Measurements from ENCODE around the gene SKAP1.

SKAP1 gene

GRCh38 chr17:48244814-48245213, 185.2 kb downstream of the SKAP1 start:
- no peak for DNase-seq (ENCODE audit: low read depth in 1 of 2, low spot score in 1 of 2)
- no peak for TF ChIP-seq JUND (IDR thresholded peaks at IDR 0.05; ENCODE audit: low read depth)
- in situ Hi-C loops (cut with HindIII; ENCODE audit: low pct_unique_long_range_greater_than_20kb, low sequenced_read_pairs), result no loop called here

- DNase-seq (ENCODE audit: low read depth in 1 of 2, low spot score in 1 of 2), result peak in 1 of 2 experiments; percentile 41
- TF ChIP-seq JUND (IDR thresholded peaks at IDR 0.05; ENCODE audit: low read depth), result no peak
- in situ Hi-C loops (cut with HindIII; ENCODE audit: low pct_unique_long_range_greater_than_20kb, low sequenced_read_pairs), result no loop called here
Observed at GRCh38 chr17:48244121-48244711, 185.8 kb downstream of the SKAP1 start.

DNA sequence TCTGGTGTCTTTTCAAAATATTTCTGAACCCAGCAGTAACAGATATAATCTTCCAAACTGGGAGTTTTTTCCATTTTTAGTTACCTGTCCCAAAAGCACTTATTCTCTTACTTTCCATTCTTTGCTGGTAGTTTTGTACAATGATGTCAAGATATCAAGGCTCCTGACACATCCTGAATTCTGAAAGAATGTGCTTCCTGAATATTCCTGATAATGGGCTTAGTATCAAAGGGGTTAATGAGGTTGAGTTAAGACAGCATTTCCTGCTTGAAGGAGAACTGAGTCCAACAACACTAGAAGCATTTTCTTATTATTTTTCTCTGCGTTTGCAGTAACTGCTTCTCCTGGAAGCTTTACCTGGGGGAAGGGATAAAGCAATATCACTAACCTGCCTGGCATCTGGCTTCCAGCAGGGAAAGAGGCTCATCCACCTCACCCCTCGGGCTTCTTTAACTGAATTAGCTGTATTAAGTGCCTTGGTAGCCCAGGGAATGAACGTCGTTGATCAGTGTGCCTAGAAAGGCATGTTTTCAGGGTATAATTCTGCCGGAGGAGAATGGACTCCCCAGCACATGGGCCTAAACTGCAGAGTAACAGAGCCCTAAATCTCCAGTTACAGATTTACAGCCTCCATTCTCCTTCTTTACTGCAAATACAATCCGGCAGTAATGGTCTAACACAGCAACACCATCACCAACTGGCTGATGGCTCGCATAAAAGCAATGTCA, 188.1 kb downstream of the SKAP1 start:
- in situ Hi-C loops (cut with HindIII; ENCODE audit: low pct_unique_long_range_greater_than_20kb, low sequenced_read_pairs), result no loop called here
- no peak for DNase-seq (ENCODE audit: low read depth in 1 of 2, low spot score in 1 of 2)
- no peak for TF ChIP-seq JUND (IDR thresholded peaks at IDR 0.05; ENCODE audit: low read depth)

DNA sequence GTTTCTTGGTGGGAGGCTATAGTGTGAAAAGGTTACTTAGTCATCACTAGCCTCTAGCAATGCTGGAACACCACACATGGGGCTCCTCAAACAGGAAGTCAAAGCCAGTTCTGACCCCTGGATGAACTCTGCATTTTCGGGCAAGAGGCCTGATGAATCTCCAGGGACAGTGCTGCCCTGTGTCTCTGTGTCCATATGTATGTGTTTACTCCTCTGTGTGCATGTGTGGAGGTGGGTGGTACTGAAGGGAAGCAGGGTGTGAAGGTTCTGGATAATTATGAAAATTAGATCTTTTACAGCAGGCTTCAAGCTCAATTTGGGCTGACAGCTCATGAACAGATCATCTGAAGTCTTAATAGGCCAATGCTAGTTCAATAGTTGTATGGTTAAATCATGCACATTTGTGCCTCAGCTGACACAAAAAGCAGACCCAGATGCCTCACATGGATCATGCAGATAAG, 188.9 kb downstream of the SKAP1 start:
- peak in 1 of 2 experiments; percentile 43 for DNase-seq (ENCODE audit: low read depth in 1 of 2, low spot score in 1 of 2)
- in situ Hi-C loops (cut with HindIII; ENCODE audit: low pct_unique_long_range_greater_than_20kb, low sequenced_read_pairs), result no loop called here
- TF ChIP-seq JUND (IDR thresholded peaks at IDR 0.05; ENCODE audit: low read depth), result no peak

GRCh38 chr17:48240562-48241130, 189.4 kb downstream of the SKAP1 start:
- DNase-seq (ENCODE audit: low read depth in 1 of 2, low spot score in 1 of 2), result no peak
- in situ Hi-C loops (cut with HindIII; ENCODE audit: low pct_unique_long_range_greater_than_20kb, low sequenced_read_pairs), result no loop called here
- no peak for TF ChIP-seq JUND (IDR thresholded peaks at IDR 0.05; ENCODE audit: low read depth)

DNA sequence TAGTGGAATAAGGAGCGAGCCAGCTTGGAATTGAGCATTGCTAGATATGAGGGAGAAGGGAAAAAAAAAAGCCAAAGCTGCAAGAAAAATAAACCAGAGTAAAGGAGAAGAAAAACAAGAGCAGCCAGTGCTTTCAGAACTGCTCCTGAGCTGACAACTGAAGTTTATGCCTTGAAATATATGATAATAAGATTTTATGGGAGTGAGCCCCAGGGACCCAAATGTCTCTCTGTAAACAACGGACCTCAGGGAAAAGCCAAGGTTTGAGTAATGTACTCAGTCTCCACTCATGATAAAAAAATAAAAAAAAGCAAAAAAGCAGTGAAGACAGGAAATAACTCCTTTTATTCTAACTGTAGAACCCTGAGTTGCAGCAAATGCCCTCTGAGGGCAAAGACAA, 189.9 kb downstream of the SKAP1 start:
- DNase-seq (ENCODE audit: low read depth in 1 of 2, low spot score in 1 of 2), result no peak
- in situ Hi-C loops (cut with HindIII; ENCODE audit: low pct_unique_long_range_greater_than_20kb, low sequenced_read_pairs), result no loop called here
- TF ChIP-seq JUND (IDR thresholded peaks at IDR 0.05; ENCODE audit: low read depth), result no peak

DNA sequence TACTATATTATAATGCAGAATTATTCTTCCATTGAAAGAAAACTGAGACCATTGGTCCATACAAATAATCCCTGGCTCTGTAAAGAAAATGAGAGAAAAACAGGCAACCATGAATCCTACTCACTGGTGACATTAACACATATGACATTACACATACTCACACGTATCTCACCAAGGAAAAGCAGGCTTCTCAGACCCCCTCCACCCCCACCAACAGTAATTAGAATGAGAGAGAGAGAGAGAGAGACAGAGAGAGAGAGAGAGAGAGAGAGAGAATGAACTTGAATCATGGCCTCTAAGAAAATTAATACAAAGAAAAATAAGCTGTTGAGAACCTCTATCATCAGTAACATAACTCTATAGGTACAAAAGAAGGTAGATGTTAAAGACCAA, 190.4 kb downstream of the SKAP1 start:
- DNase-seq (ENCODE audit: low read depth in 1 of 2, low spot score in 1 of 2), result no peak
- in situ Hi-C loops (cut with HindIII; ENCODE audit: low pct_unique_long_range_greater_than_20kb, low sequenced_read_pairs), result no loop called here
- no peak for TF ChIP-seq JUND (IDR thresholded peaks at IDR 0.05; ENCODE audit: low read depth)

DNA sequence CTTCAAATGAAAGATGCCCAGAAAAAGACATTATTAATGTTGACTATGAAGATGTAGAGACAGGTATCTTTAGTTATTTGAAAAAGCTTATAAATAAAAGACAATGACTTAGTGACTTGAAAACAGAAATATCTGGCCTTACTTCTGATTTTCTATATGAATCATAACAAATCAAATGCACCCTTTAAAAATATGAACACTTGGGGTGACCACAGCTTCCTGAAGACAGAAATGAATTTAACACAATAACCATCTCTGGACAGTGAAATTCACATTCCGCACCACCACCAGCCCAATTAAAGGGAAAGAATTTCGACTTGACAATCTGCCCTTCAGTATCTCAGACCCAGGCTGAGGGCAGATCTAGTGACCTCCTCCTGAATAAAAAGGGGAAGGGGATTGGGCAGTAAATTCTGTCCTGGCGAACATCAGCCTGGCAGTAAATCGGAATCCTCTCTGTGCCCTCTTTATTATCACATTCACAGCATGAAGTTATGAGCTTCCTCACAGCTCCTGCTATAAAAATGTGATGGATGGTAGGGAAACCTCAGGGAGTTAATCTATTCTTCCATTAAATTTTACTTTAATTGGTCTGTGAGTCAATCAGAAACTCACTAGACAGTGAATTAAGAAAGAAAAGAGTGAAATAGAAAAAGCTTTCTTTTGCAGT, 190.9 kb downstream of the SKAP1 start:
- in situ Hi-C loops (cut with HindIII; ENCODE audit: low pct_unique_long_range_greater_than_20kb, low sequenced_read_pairs), result no loop called here
- no peak for DNase-seq (ENCODE audit: low read depth in 1 of 2, low spot score in 1 of 2)
- TF ChIP-seq JUND (IDR thresholded peaks at IDR 0.05; ENCODE audit: low read depth), result no peak

GRCh38 chr17:48237456-48237855, 192.6 kb downstream of the SKAP1 start:
- TF ChIP-seq JUND (IDR thresholded peaks at IDR 0.05; ENCODE audit: low read depth), result no peak
- in situ Hi-C loops (cut with HindIII; ENCODE audit: low pct_unique_long_range_greater_than_20kb, low sequenced_read_pairs), result no loop called here
- no peak for DNase-seq (ENCODE audit: low read depth in 1 of 2, low spot score in 1 of 2)

DNA sequence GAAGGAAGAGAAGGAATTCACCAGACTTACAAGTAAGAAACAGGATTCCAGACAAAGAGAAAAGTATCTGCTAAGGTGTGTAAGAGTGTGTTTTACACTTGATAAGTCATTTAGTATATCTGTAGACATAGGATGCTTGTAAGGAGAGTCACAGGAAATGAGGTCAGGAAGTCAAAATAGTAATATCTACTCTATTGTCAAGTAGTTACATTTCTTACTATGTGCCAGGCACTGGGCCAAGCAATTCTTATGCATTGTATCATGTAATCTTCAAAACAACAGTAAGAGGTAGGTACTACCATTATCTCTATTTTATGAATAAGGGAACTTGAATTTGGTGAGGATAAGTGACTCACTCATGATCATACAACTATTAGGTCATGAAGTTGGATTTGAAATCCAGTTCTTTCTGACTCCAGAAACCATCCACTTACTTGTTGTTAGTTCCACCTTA, 193.3 kb downstream of the SKAP1 start:
- in situ Hi-C loops (cut with HindIII; ENCODE audit: low pct_unique_long_range_greater_than_20kb, low sequenced_read_pairs), result no loop called here
- TF ChIP-seq JUND (IDR thresholded peaks at IDR 0.05; ENCODE audit: low read depth), result no peak
- DNase-seq (ENCODE audit: low read depth in 1 of 2, low spot score in 1 of 2), result no peak

DNA sequence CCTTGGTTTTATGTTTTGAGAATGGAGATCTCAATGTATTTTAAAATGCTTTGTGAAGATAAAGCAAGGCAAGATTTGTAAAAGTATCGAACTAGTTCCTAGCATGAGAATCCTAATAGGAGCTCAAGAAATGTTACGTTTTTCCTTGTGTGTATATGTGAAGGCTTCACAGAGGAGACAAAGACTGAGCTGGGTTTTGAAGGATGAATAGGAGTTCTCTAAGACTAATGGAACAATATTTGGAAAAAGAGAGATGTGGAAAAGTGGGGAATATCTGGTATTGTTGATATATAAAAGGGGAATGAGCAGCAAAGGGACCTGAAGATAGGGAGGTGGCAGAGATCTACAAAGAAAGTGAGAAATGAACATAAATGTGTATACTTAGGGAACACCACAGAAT, 195.1 kb downstream of the SKAP1 start:
- no peak for TF ChIP-seq JUND (IDR thresholded peaks at IDR 0.05; ENCODE audit: low read depth)
- in situ Hi-C loops (cut with HindIII; ENCODE audit: low pct_unique_long_range_greater_than_20kb, low sequenced_read_pairs), result no loop called here
- no peak for DNase-seq (ENCODE audit: low read depth in 1 of 2, low spot score in 1 of 2)

- in situ Hi-C loops (cut with HindIII; ENCODE audit: low pct_unique_long_range_greater_than_20kb, low sequenced_read_pairs), result no loop called here
- DNase-seq (ENCODE audit: low read depth in 1 of 2, low spot score in 1 of 2), result no peak
- no peak for TF ChIP-seq JUND (IDR thresholded peaks at IDR 0.05; ENCODE audit: low read depth)
Observed at GRCh38 chr17:48231995-48232959, 197.7 kb downstream of the SKAP1 start.

All from T47D (cell line).